ENCODE results near the gene ESPN. TPM values are rescaled to one million over a fixed set of nuclear protein-coding genes. Genes with fewer than 3 reads are reported as not detected.
A peak's percentile ranks its signal among the peaks of the same experiment; 100 is the strongest.

ESPN gene
- total and polyA plus RNA-seq, 2 of the 8 experiments (the other 6 are each of a cell fraction or from before 2014, with no cell fraction given): 5.2 to 16.3 TPM

- POLR2A ChIA-PET (ENCODE audit: partially characterized antibody): interaction anchor here (0.6 to 13.7 kb wide), 8 partner anchors 11 to 320 kb away, joined by 3 to 123 read pairs (median 3); partner anchors contain the start of gene PLEKHG5
- Histone ChIP-seq H3K36me3 (ENCODE audit: control insufficient read depth in 2 of 4, insufficient read depth in 4 of 4, low read length in 3 of 4) (peaks cover 5 to 24% (median 13%) of the 10 kb centered on the region in 4 experiments; a peak in 5 of 8 replicates), H4K20me1 (replicated peaks in 1 of 2; ENCODE audit: control insufficient read depth in 1 of 2, insufficient read depth in 2 of 2, low read length in 2 of 2) (peaks cover 5 to 11% of the 10 kb centered on the region in 2 experiments)
- TF ChIP-seq RAD21 (IDR thresholded peaks at IDR 0.05 in 1 of 2, conservative IDR thresholded peaks at IDR 0.05 in 1 of 2; ENCODE audit: low read depth in 2 of 2, low read length in 2 of 2) (no peak), TBP (IDR thresholded peaks at IDR 0.05; ENCODE audit: low read depth, low read length) (no peak), KDM4A (IDR thresholded peaks at IDR 0.05; ENCODE audit: low read depth, low read length, severe bottlenecking) (no peak), CTBP2 (IDR thresholded peaks at IDR 0.05; ENCODE audit: borderline replicate concordance, insufficient read depth, insufficient read length, low read length) (no peak), TAF7 (optimal IDR thresholded peaks at IDR 0.05; ENCODE audit: borderline replicate concordance, low read depth, low read length) (no peak), SIX5 (IDR thresholded peaks at IDR 0.05; ENCODE audit: low read depth, low read length) (no peak), ZNF274 (IDR thresholded peaks at IDR 0.05; ENCODE audit: borderline replicate concordance, extremely low read depth, low read length) (no peak), SAP30 (IDR thresholded peaks at IDR 0.05; ENCODE audit: insufficient read depth, insufficient replicate concordance, low read length) (no peak), ATF3 (IDR thresholded peaks at IDR 0.05; ENCODE audit: insufficient read depth, low read depth, low read length) (no peak), JUN (IDR thresholded peaks at IDR 0.05; ENCODE audit: low read depth, low read length) (no peak), POLR2AphosphoS5 (IDR thresholded peaks at IDR 0.05; ENCODE audit: low read depth, low read length) (no peak), GABPA (IDR thresholded peaks at IDR 0.05; ENCODE audit: borderline replicate concordance, insufficient read depth, low read length) (no peak)
These were observed 42.2 kb downstream of the ESPN start for GRCh38 chr1:6466751-6467150.

More at GRCh38 chr1:6466751-6467150, 42.2 kb downstream of the ESPN start:
- H2BK20ac ChIP-seq (ENCODE audit: low read length): no peak overlapping the region
- H2BK15ac ChIP-seq (ENCODE audit: low read length): no peak overlapping the region
- 97% methylated on average over 5 of the region's 5 CpGs; no CpG with 5 or more reads in 1 of the 2 experiments for WGBS, 2 experiments (ENCODE audit: extremely low coverage in 1 of 2, insufficient coverage in 1 of 2, insufficient read length in 1 of 2, insufficient replicate concordance in 2 of 2, low coverage in 1 of 2, low lambda C conversion rate in 2 of 2, missing lambda C conversion rate in 1 of 2)
- H2BK12ac ChIP-seq (ENCODE audit: low read depth, low read length): no peak overlapping the region
- no peaks in the 10 kb centered on the region for H3K79me2 ChIP-seq (ENCODE audit: control insufficient read depth in 1 of 2, insufficient read depth in 2 of 2, low read length in 2 of 2)
- no peak overlapping the region for H2BK5ac ChIP-seq (ENCODE audit: low read depth, low read length)
- H4K91ac ChIP-seq (replicated peaks; ENCODE audit: insufficient read length, low read length): no peak overlapping the region
- H3K56ac ChIP-seq (replicated peaks; ENCODE audit: insufficient read length, low read depth, low read length): no peak overlapping the region
- H3K23me2 ChIP-seq (ENCODE audit: low read depth, low read length): no peaks in the 10 kb centered on the region; the same call in 1 of the 2 replicates
- H3K4me3 ChIP-seq (ENCODE audit: extremely low read depth in 1 of 4, insufficient read depth in 2 of 4, low read depth in 3 of 4, low read length in 4 of 4): no peak overlapping the region
- H3K18ac ChIP-seq (ENCODE audit: extremely low read depth, low read length): no peak overlapping the region
- H2AFZ ChIP-seq (ENCODE audit: low read length): no peak overlapping the region
- no peak overlapping the region for H2BK120ac ChIP-seq (replicated peaks; ENCODE audit: low read depth, low read length)
- no peak overlapping the region for H3K27ac ChIP-seq (ENCODE audit: low read depth, low read length)
- no peak overlapping the region for H2AK5ac ChIP-seq (ENCODE audit: low read depth, low read length)
- no peak overlapping the region for H4K5ac ChIP-seq (ENCODE audit: insufficient read length, low read depth, low read length)
- no peaks in the 10 kb centered on the region for H3K9me3 ChIP-seq (ENCODE audit: insufficient read depth in 2 of 2, low read depth in 1 of 2, low read length in 1 of 2)
- H4K8ac ChIP-seq (ENCODE audit: extremely low read depth, insufficient read depth, low read length): no peak overlapping the region
- no peaks in the 10 kb centered on the region for H3K79me1 ChIP-seq (ENCODE audit: low read depth, low read length)
- FAIRE-seq (no peak), DNase-seq (ENCODE audit: low read depth in 1 of 2, low spot score in 2 of 2) (no peak)
- H3K9ac ChIP-seq (replicated peaks in 1 of 4; ENCODE audit: extremely low read depth in 1 of 4, low read depth in 3 of 4, low read length in 3 of 4): no peak overlapping the region
- peaks cover 0 to 7% (median 4%) of the 10 kb centered on the region in 4 experiments; a peak in 3 of 7 replicates for H3K27me3 ChIP-seq (replicated peaks in 1 of 4; ENCODE audit: control insufficient read depth in 3 of 4, extremely low read depth in 1 of 4, insufficient read depth in 3 of 4, low read length in 3 of 4)
- H3K4ac ChIP-seq (replicated peaks; ENCODE audit: insufficient read length, low read depth, low read length): no peak overlapping the region
- no peak overlapping the region for H3K14ac ChIP-seq (ENCODE audit: insufficient read length)
- H3K4me2 ChIP-seq (ENCODE audit: insufficient read depth in 1 of 2, low read depth in 2 of 2, low read length in 2 of 2): peak overlapping the region in 1 of 2 experiments; percentile 49; a peak in 1 of 4 replicates
- no peak overlapping the region for H3K23ac ChIP-seq (ENCODE audit: insufficient read length)
- peaks cover 0 to 10% (median 5%) of the 10 kb centered on the region in 4 experiments; a peak in 5 of 7 replicates for H3K4me1 ChIP-seq (replicated peaks in 1 of 4; ENCODE audit: control insufficient read depth in 3 of 4, insufficient read depth in 4 of 4, low read length in 3 of 4)
- CTCF ChIA-PET (ENCODE audit: partially characterized antibody): interaction anchor here (0.6 to 4.2 kb wide), 12 partner anchors 8 to 262 kb away, joined by 3 to 31 read pairs (median 6); no protein-coding TSS in a partner anchor

Measured in H1 (cell line).